ENCODE results near the gene SND1.

DNA sequence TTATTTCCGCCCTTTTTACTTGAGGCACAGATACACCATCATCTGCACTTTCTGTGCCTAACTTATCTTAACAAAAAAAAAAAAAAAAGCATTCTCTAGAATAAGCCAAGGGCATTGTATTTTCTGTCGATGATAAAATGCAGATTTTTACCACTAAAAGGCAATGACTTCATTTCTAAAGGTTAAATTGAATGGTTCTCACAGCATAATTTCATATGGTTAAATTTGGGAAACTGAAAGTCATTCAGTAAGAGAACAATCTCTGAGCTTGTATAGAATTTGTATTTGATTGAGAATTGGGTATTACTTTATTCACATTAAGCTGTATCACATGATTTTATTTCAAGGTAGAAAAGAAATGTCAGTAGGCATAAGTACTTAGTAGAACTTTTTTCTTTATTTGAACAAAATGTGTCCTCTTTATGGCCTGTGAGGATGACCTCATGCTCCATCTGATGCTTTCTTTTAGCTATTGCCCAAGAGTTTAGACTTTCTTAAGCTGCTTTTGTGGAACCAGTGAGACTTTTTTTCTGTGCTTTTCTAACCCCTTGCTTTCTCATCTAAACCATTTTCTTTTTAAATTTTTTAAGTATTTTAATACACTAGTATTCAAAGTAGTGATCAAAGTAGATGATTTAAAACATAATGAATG is 268.9 kb downstream of the SND1 start:
- TF ChIP-seq, protein P1, sequence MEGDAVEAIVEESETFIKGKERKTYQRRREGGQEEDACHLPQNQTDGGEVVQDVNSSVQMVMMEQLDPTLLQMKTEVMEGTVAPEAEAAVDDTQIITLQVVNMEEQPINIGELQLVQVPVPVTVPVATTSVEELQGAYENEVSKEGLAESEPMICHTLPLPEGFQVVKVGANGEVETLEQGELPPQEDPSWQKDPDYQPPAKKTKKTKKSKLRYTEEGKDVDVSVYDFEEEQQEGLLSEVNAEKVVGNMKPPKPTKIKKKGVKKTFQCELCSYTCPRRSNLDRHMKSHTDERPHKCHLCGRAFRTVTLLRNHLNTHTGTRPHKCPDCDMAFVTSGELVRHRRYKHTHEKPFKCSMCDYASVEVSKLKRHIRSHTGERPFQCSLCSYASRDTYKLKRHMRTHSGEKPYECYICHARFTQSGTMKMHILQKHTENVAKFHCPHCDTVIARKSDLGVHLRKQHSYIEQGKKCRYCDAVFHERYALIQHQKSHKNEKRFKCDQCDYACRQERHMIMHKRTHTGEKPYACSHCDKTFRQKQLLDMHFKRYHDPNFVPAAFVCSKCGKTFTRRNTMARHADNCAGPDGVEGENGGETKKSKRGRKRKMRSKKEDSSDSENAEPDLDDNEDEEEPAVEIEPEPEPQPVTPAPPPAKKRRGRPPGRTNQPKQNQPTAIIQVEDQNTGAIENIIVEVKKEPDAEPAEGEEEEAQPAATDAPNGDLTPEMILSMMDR (conservative IDR thresholded peaks at IDR 0.05 in 1 of 2, IDR thresholded peaks at IDR 0.05 in 1 of 2; ENCODE audit: low read depth in 1 of 2, low read length in 2 of 2): no peak
- TF ChIP-seq EZH2 (IDR thresholded peaks at IDR 0.05; ENCODE audit: low read length, missing control alignments): no peak
